Measurements from ENCODE around the gene ZNF462. TPM values are rescaled to one million over a fixed set of nuclear protein-coding genes. Genes with fewer than 3 reads are reported as not detected.
A peak's percentile ranks its signal among the peaks of the same experiment; 100 is the strongest.

Gene ZNF462
- total RNA-seq, 1 experiment from 2014 or later: 164 TPM

DNA sequence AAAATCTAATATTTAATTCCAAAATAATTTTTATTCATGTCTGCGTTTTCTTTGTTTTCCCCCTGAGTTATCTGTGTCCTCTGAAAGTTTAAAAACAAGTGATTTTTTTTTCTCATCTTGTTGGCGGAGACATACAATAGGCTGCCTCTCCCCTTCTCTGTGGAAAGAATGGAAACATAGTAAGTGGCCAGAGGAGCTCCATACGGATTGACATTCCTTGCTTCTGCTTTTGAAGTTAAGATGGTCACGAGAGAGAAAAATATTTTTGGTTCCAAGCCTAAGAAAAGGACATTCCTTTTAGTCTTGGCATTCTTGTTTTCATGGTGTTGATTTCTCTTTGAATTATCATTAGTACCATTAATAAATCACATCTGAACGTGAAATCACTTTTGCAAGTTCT, 28.3 kb downstream of the ZNF462 start:
- no peak overlapping the region for H3K27ac ChIP-seq (ENCODE audit: insufficient read length, low read depth, low read length)
- no CpG with 5 or more reads among the region's 5 CpGs for WGBS (ENCODE audit: extremely low coverage, insufficient read length, low lambda C conversion rate)
- H3K4me1 Mint-ChIP-seq: peaks cover 75 to 83% of the 10 kb centered on the region in 2 experiments
- H3K79me2 ChIP-seq (ENCODE audit: insufficient read depth, low read length): peaks cover 59% of the 10 kb centered on the region; the same call in 1 of the 2 replicates
- H3K27me3 ChIP-seq (ENCODE audit: insufficient read depth, low read length): no peaks in the 10 kb centered on the region
- no peak overlapping the region for H3T11ph ChIP-seq (ENCODE audit: low read length)
- H3K27me3 Mint-ChIP-seq (ENCODE audit: low read depth): no peaks in the 10 kb centered on the region
- no peak for DNase-seq
- no peak overlapping the region for H3K56ac ChIP-seq (ENCODE audit: insufficient read length, low read depth, low read length)
- H3K9me3 ChIP-seq (ENCODE audit: control insufficient read depth, low read depth, low read length): no peaks in the 10 kb centered on the region
- no peak overlapping the region for H2BK15ac ChIP-seq (ENCODE audit: low read depth, low read length)
- no peak overlapping the region for H3K4ac ChIP-seq (ENCODE audit: low read depth, low read length)
- H3K23me2 ChIP-seq (ENCODE audit: insufficient read length, low read depth, low read length, poor library complexity, severe bottlenecking): no peaks in the 10 kb centered on the region
- no peaks in the 10 kb centered on the region for H3K9me3 Mint-ChIP-seq
- H3K14ac ChIP-seq (ENCODE audit: insufficient read depth, low read length): no peak overlapping the region
- TF ChIP-seq CTCF (conservative IDR thresholded peaks at IDR 0.05): no peak
- H4K20me1 ChIP-seq (ENCODE audit: control insufficient read depth, insufficient read depth, insufficient read length): no peaks in the 10 kb centered on the region
- no peak overlapping the region for H4K91ac ChIP-seq (ENCODE audit: insufficient read length, low read depth, low read length)
- H3K4me1 ChIP-seq (ENCODE audit: insufficient read depth, low read length): peaks cover 40% of the 10 kb centered on the region
- peaks cover 10 to 23% (median 19%) of the 10 kb centered on the region in 3 experiments; a peak in 6 of 7 replicates for H3K36me3 Mint-ChIP-seq (ENCODE audit: insufficient read depth in 1 of 3, low read depth in 3 of 3)
- no peak overlapping the region for H3K4me2 ChIP-seq (ENCODE audit: insufficient read depth, insufficient read length, low read length)
- no peak overlapping the region for H2BK5ac ChIP-seq (ENCODE audit: insufficient read length, low read length)
- H4K5ac ChIP-seq (ENCODE audit: insufficient read length, low read depth, low read length): no peak overlapping the region
- no peak overlapping the region for H3K23ac ChIP-seq (ENCODE audit: insufficient read length, low read depth, low read length)
- peak overlapping the region in 1 of 2 experiments; percentile 36; a peak in 1 of 5 replicates for H3K4me3 Mint-ChIP-seq
- no peak overlapping the region for H2BK120ac ChIP-seq (ENCODE audit: low read depth, low read length, poor library complexity, severe bottlenecking)
- no peak overlapping the region for H2BK20ac ChIP-seq (ENCODE audit: low read depth, low read length, poor library complexity, severe bottlenecking)
- H2AK5ac ChIP-seq (ENCODE audit: insufficient read length, low read length): no peak overlapping the region
- peak overlapping the region; percentile 58 to 83 (median 81); a peak in 5 of 7 replicates for H3K27ac Mint-ChIP-seq
- H2BK12ac ChIP-seq (ENCODE audit: insufficient read length, low read depth, low read length): no peak overlapping the region
- H3K18ac ChIP-seq (ENCODE audit: insufficient read length, low read depth, low read length): no peak overlapping the region
- H4K8ac ChIP-seq (replicated peaks; ENCODE audit: insufficient read length, low read depth, low read length): no peak overlapping the region
- no peak overlapping the region for H2AFZ ChIP-seq (ENCODE audit: low read length)
- no peak overlapping the region for H3K9ac ChIP-seq (ENCODE audit: extremely low read depth, insufficient read length, low read length)
- peaks cover 4% of the 10 kb centered on the region for H3K79me1 ChIP-seq (ENCODE audit: insufficient read depth, low read depth, low read length, poor library complexity, severe bottlenecking)
